ENCODE data around the gene KLF14. TPM values are rescaled to one million over a fixed set of nuclear protein-coding genes. Genes with fewer than 3 reads are reported as not detected.

KLF14 gene
- total RNA-seq, 1 donor from 2014 or later, result not detected

GRCh38 chr7:130741331-130741995, 7.5 kb upstream of the KLF14 start:
- Mint-ChIP-seq H3K9me3 (ENCODE audit: unreplicated experiment) (no peaks in the 10 kb centered on the region), H3K4me3 (ENCODE audit: unreplicated experiment) (no peak overlapping the region), H3K4me1 (ENCODE audit: unreplicated experiment) (no peaks in the 10 kb centered on the region), H3K27ac (ENCODE audit: unreplicated experiment) (no peak overlapping the region), H3K27me3 (ENCODE audit: unreplicated experiment) (peaks cover 3% of the 10 kb centered on the region), H3K36me3 (ENCODE audit: low read depth, unreplicated experiment) (no peaks in the 10 kb centered on the region)
- no peak for DNase-seq (ENCODE audit: low spot score)
- no peak for TF ChIP-seq CTCF (IDR thresholded peaks at IDR 0.05; ENCODE audit: unreplicated experiment)

- no peak for DNase-seq (ENCODE audit: low spot score)
- Mint-ChIP-seq H3K36me3 (ENCODE audit: low read depth, unreplicated experiment) (no peaks in the 10 kb centered on the region), H3K9me3 (ENCODE audit: unreplicated experiment) (no peaks in the 10 kb centered on the region), H3K27me3 (ENCODE audit: unreplicated experiment) (peaks cover 3% of the 10 kb centered on the region), H3K27ac (ENCODE audit: unreplicated experiment) (no peak overlapping the region), H3K4me1 (ENCODE audit: unreplicated experiment) (no peaks in the 10 kb centered on the region), H3K4me3 (ENCODE audit: unreplicated experiment) (no peak overlapping the region)
- TF ChIP-seq CTCF (IDR thresholded peaks at IDR 0.05; ENCODE audit: unreplicated experiment), result no peak
These were observed 6.6 kb upstream of the KLF14 start for GRCh38 chr7:130740606-130741005.

- Mint-ChIP-seq H3K9me3 (ENCODE audit: unreplicated experiment) (no peaks in the 10 kb centered on the region), H3K4me1 (ENCODE audit: unreplicated experiment) (no peaks in the 10 kb centered on the region), H3K36me3 (ENCODE audit: low read depth, unreplicated experiment) (peaks cover 7% of the 10 kb centered on the region)
These were observed 2.4 kb upstream of the KLF14 start for GRCh38 chr7:130736298-130736900.

GRCh38 chr7:130734815-130735716, 1.1 kb upstream of the KLF14 start:
- H3K27me3 Mint-ChIP-seq (ENCODE audit: unreplicated experiment), result peaks cover 22% of the 10 kb centered on the region
- H3K36me3 Mint-ChIP-seq (ENCODE audit: low read depth, unreplicated experiment), result peaks cover 8% of the 10 kb centered on the region
- no peaks in the 10 kb centered on the region for H3K9me3 Mint-ChIP-seq (ENCODE audit: unreplicated experiment)
- no peak for TF ChIP-seq CTCF (IDR thresholded peaks at IDR 0.05; ENCODE audit: unreplicated experiment)
- DNase-seq (ENCODE audit: low spot score), result no peak
- no peak overlapping the region for H3K27ac Mint-ChIP-seq (ENCODE audit: unreplicated experiment)
- H3K4me3 Mint-ChIP-seq (ENCODE audit: unreplicated experiment), result peak overlapping the region; percentile 88
- H3K4me1 Mint-ChIP-seq (ENCODE audit: unreplicated experiment), result no peaks in the 10 kb centered on the region

More at GRCh38 chr7:130736298-130736900, 2.4 kb upstream of the KLF14 start:
- Mint-ChIP-seq H3K27ac (ENCODE audit: unreplicated experiment) (no peak overlapping the region), H3K27me3 (ENCODE audit: unreplicated experiment) (peaks cover 20% of the 10 kb centered on the region), H3K4me3 (ENCODE audit: unreplicated experiment) (no peak overlapping the region)
- no peak for DNase-seq (ENCODE audit: low spot score)
- no peak for TF ChIP-seq CTCF (IDR thresholded peaks at IDR 0.05; ENCODE audit: unreplicated experiment)
